A549 (cell line): ENCODE data around the gene FAM3C.

Experiments
- CBX2 ChIP-seq: fragments of 200-600 bp; sonication (generic); IDR thresholded peaks from 2 replicates; pipeline ENCODE4 v1.6.1; 2016; ENCODE audit warnings: low read depth, mild to moderate bottlenecking, borderline replicate concordance
- EP300 ChIP-seq, 2 experiments: fragments of >200 bp; sonication (Bioruptor Twin); formaldehyde crosslinking; IDR thresholded peaks; 2 replicates in 1 of 2; 3 replicates in 1 of 2; pipeline ENCODE4 v1.6.1; 2016 to 2017
- RAD21 ChIP-seq, 2 experiments: fragments of >200 bp in 1 of 2; sonication (Bioruptor Twin) in 1 of 2; formaldehyde crosslinking in 1 of 2; IDR thresholded peaks in 1 of 2; conservative IDR thresholded peaks in 1 of 2; 2 replicates in 1 of 2; 3 replicates in 1 of 2; pipeline ENCODE4 v1.6.1; 2012 to 2018; ENCODE audit warnings: inconsistent platforms in 1 of 2
- ZFP36 ChIP-seq: fragments of 450-650 bp; IDR thresholded peaks from 2 replicates; pipeline ENCODE4 v1.6.1; 2014; ENCODE audit warnings: borderline replicate concordance; ENCODE audit not compliant: partially characterized antibody
- TF ChIP-seq, protein P1 (sequence below): fragments of >200 bp; sonication (Bioruptor Twin); formaldehyde crosslinking; IDR thresholded peaks from 3 replicates; pipeline ENCODE4 v1.5.1; 2016
- TF ChIP-seq, protein P2 (sequence below): fragments of 200-600 bp; sonication (generic); IDR thresholded peaks from 2 replicates; pipeline ENCODE4 v1.6.1; 2016; ENCODE audit warnings: antibody characterized with exemption, mild to moderate bottlenecking, moderate library complexity

DNA sequence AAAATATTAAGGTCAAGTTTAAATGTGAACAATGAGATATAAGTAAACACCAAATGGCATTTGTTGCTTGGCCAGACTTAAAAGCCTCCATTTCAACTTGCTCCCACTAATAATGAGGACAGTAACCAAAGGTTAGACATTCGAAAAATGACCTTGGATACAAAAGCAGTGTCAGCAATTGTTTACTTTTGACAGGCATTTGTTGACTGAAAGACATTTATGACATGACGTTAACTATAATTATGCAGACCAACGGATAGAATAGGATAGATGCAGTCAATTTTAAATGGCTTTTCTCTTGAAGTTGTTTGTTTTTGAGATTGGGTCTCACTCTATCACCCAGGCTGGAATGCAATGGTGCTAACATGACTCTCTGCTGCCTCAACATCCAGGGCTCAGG lies 73.6 kb downstream of the FAM3C start:
- TF ChIP-seq ZFP36 (no peak), EP300 (IDR thresholded peaks at IDR 0.05) (no peak), CBX2 (no peak), RAD21 (conservative IDR thresholded peaks at IDR 0.05 in 1 of 2, IDR thresholded peaks at IDR 0.05 in 1 of 2) (no peak)
- TF ChIP-seq, protein P1, sequence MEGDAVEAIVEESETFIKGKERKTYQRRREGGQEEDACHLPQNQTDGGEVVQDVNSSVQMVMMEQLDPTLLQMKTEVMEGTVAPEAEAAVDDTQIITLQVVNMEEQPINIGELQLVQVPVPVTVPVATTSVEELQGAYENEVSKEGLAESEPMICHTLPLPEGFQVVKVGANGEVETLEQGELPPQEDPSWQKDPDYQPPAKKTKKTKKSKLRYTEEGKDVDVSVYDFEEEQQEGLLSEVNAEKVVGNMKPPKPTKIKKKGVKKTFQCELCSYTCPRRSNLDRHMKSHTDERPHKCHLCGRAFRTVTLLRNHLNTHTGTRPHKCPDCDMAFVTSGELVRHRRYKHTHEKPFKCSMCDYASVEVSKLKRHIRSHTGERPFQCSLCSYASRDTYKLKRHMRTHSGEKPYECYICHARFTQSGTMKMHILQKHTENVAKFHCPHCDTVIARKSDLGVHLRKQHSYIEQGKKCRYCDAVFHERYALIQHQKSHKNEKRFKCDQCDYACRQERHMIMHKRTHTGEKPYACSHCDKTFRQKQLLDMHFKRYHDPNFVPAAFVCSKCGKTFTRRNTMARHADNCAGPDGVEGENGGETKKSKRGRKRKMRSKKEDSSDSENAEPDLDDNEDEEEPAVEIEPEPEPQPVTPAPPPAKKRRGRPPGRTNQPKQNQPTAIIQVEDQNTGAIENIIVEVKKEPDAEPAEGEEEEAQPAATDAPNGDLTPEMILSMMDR, result no peak
- TF ChIP-seq, protein P2, sequence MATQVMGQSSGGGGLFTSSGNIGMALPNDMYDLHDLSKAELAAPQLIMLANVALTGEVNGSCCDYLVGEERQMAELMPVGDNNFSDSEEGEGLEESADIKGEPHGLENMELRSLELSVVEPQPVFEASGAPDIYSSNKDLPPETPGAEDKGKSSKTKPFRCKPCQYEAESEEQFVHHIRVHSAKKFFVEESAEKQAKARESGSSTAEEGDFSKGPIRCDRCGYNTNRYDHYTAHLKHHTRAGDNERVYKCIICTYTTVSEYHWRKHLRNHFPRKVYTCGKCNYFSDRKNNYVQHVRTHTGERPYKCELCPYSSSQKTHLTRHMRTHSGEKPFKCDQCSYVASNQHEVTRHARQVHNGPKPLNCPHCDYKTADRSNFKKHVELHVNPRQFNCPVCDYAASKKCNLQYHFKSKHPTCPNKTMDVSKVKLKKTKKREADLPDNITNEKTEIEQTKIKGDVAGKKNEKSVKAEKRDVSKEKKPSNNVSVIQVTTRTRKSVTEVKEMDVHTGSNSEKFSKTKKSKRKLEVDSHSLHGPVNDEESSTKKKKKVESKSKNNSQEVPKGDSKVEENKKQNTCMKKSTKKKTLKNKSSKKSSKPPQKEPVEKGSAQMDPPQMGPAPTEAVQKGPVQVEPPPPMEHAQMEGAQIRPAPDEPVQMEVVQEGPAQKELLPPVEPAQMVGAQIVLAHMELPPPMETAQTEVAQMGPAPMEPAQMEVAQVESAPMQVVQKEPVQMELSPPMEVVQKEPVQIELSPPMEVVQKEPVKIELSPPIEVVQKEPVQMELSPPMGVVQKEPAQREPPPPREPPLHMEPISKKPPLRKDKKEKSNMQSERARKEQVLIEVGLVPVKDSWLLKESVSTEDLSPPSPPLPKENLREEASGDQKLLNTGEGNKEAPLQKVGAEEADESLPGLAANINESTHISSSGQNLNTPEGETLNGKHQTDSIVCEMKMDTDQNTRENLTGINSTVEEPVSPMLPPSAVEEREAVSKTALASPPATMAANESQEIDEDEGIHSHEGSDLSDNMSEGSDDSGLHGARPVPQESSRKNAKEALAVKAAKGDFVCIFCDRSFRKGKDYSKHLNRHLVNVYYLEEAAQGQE, result no peak
